IMR-90 (cell line): ENCODE results near the gene GABRB3. TPM values are rescaled to one million over a fixed set of nuclear protein-coding genes. Genes with fewer than 3 reads are reported as not detected.
A peak's percentile ranks its signal among the peaks of the same experiment; 100 is the strongest.

ENCODE experiments used
- ATAC-seq: fragments of 200-7000 bp; cut with Tn5 transposase; 2 replicates; pipeline ENCODE4 v1.9.1; 2020; ENCODE audit warnings: low read depth, mild to moderate bottlenecking, moderate library complexity
- BruUV-seq: library from RNA; stranded (reverse); fragments of 400-500 nt; replicated peaks from 2 replicates; lab custom pipeline; 2021; lab: Mats Ljungman, UMichigan
- CTCF ChIA-PET: fragments of 300-600 bp; formaldehyde crosslinking; extraction: SDS; loops from one replicate; lab custom pipeline; 2021; ENCODE audit warnings: antibody characterized with exemption; lab: Yijun Ruan, JAX
- POLR2A ChIA-PET: fragments of 300-600 bp; sonication (Branson Sonifier 250); formaldehyde crosslinking; loops from one replicate; lab custom pipeline; 2022; ENCODE audit warnings: antibody characterized with exemption; ENCODE audit not compliant: unreplicated experiment; lab: Charles Lee
- DNase-seq: peaks from one replicate; pipeline ENCODE4 v3.0.0; 2013
- H2AFZ ChIP-seq: replicated peaks from 2 replicates; pipeline ENCODE3; 2013; ENCODE audit warnings: low read length, mild to moderate bottlenecking; ENCODE audit not compliant: poor library complexity
- H2AK5ac ChIP-seq: 2 replicates; pipeline ENCODE4 v1.6.1; 2013; ENCODE audit warnings: low read depth, low read length, inconsistent platforms
- H2AK9ac ChIP-seq: replicated peaks from 2 replicates; pipeline ENCODE3; 2013; ENCODE audit warnings: mild to moderate bottlenecking, low read depth, low read length, moderate library complexity; ENCODE audit not compliant: poor library complexity
- H2BK120ac ChIP-seq: 2 replicates; pipeline ENCODE4 v1.6.1; 2013; ENCODE audit warnings: low read depth, low read length, inconsistent platforms
- H2BK15ac ChIP-seq: 3 replicates; pipeline ENCODE4 v1.6.1; 2013; ENCODE audit warnings: low read depth, low read length, inconsistent platforms
- H2BK20ac ChIP-seq: 2 replicates; pipeline ENCODE4 v1.6.1; 2013; ENCODE audit warnings: low read depth, mild to moderate bottlenecking, inconsistent platforms, low read length, moderate library complexity
- H2BK5ac ChIP-seq: 2 replicates; pipeline ENCODE4 v1.6.1; 2013; ENCODE audit warnings: mild to moderate bottlenecking, low read depth, low read length, inconsistent platforms; ENCODE audit not compliant: poor library complexity, severe bottlenecking
- H3K14ac ChIP-seq: replicated peaks from 2 replicates; pipeline ENCODE4 v1.6.1; 2013; ENCODE audit warnings: low read depth, low read length, inconsistent platforms
- H3K18ac ChIP-seq: 2 replicates; pipeline ENCODE4 v1.6.1; 2013; ENCODE audit warnings: low read depth, low read length, control low read depth
- H3K23ac ChIP-seq: 2 replicates; pipeline ENCODE4 v1.6.1; 2013; ENCODE audit warnings: low read depth, low read length, inconsistent platforms
- H3K27ac ChIP-seq: 2 replicates; pipeline ENCODE4 v1.5.1; 2013; ENCODE audit warnings: mild to moderate bottlenecking, control low read depth, low read length; ENCODE audit not compliant: insufficient read depth
- H3K27me3 ChIP-seq: 2 replicates; pipeline ENCODE4 v1.6.1; 2013; ENCODE audit warnings: low read length; ENCODE audit not compliant: control insufficient read depth, insufficient read depth
- H3K36me3 ChIP-seq: 2 replicates; pipeline ENCODE4 v1.6.1; 2013; ENCODE audit warnings: low read length, mixed read lengths; ENCODE audit not compliant: control insufficient read depth, insufficient read depth
- H3K4ac ChIP-seq: 2 replicates; pipeline ENCODE4 v1.6.1; 2013; ENCODE audit warnings: low read depth, low read length, inconsistent platforms
- H3K4me1 ChIP-seq: 2 replicates; pipeline ENCODE4 v1.6.1; 2013; ENCODE audit warnings: low read length, mixed read lengths; ENCODE audit not compliant: control insufficient read depth, insufficient read depth
- H3K4me2 ChIP-seq: 2 replicates; pipeline ENCODE4 v1.6.1; 2013; ENCODE audit warnings: low read depth, mild to moderate bottlenecking, control low read depth, low read length, moderate library complexity
- H3K4me3 ChIP-seq: 2 replicates; pipeline ENCODE4 v1.5.1; 2013; ENCODE audit warnings: low read depth, mild to moderate bottlenecking, control low read depth, low read length, moderate library complexity; ENCODE audit not compliant: insufficient read depth
- H3K56ac ChIP-seq: 2 replicates; pipeline ENCODE4 v1.6.1; 2013; ENCODE audit warnings: low read length, inconsistent platforms; ENCODE audit not compliant: insufficient read depth; ENCODE audit errors: extremely low read depth
- H3K79me1 ChIP-seq, 2 experiments: 2 replicates each; pipeline ENCODE4 v1.6.1; 2013; ENCODE audit warnings: low read length in 2 of 2, inconsistent platforms in 1 of 2, low read depth in 1 of 2
- H3K9ac ChIP-seq: 2 replicates; pipeline ENCODE4 v1.6.1; 2013; ENCODE audit warnings: low read depth, low read length, control low read depth
- H3K9me1 ChIP-seq: 2 replicates; pipeline ENCODE4 v1.6.1; 2013; ENCODE audit warnings: low read length, inconsistent platforms; ENCODE audit not compliant: insufficient read depth
- H3K9me3 ChIP-seq: 2 replicates; pipeline ENCODE4 v1.6.1; 2013; ENCODE audit warnings: low read length; ENCODE audit not compliant: control insufficient read depth, insufficient read depth
- H4K20me1 ChIP-seq: 2 replicates; pipeline ENCODE4 v1.6.1; 2013; ENCODE audit warnings: low read length, inconsistent platforms; ENCODE audit not compliant: insufficient read depth
- H4K5ac ChIP-seq: 2 replicates; pipeline ENCODE4 v1.6.1; 2013; ENCODE audit warnings: mild to moderate bottlenecking, low read depth, low read length, control low read depth
- H4K8ac ChIP-seq, 2 experiments: 2 replicates each; pipeline ENCODE4 v1.6.1; 2013; ENCODE audit warnings: low read depth in 2 of 2, low read length in 2 of 2, control low read depth in 1 of 2, inconsistent platforms in 1 of 2
- H4K91ac ChIP-seq: 2 replicates; pipeline ENCODE4 v1.6.1; 2013; ENCODE audit warnings: low read depth, low read length, inconsistent platforms; ENCODE audit not compliant: insufficient read depth
- BHLHE40 ChIP-seq: fragments of 150-350 bp; IDR thresholded peaks from 2 replicates; pipeline ENCODE4 v1.6.1; 2016; ENCODE audit warnings: mild to moderate bottlenecking, low read depth, low read length
- CEBPB ChIP-seq: IDR thresholded peaks from 2 replicates; pipeline ENCODE4 v1.6.1; 2012; ENCODE audit warnings: low read depth, low read length, improper control_type of control experiment
- CHD1 ChIP-seq: IDR thresholded peaks from 2 replicates; pipeline ENCODE4 v1.6.1; 2012; ENCODE audit warnings: low read depth, low read length, improper control_type of control experiment
- ELK1 ChIP-seq: fragments of 150-350 bp; IDR thresholded peaks from 2 replicates; pipeline ENCODE4 v1.6.1; 2016; ENCODE audit warnings: low read depth, mild to moderate bottlenecking, low read length, moderate library complexity, borderline replicate concordance
- FOS ChIP-seq: fragments of 150-350 bp; IDR thresholded peaks from 2 replicates; pipeline ENCODE4 v1.6.1; 2016; ENCODE audit warnings: low read depth, low read length
- MAFK ChIP-seq: IDR thresholded peaks from 2 replicates; pipeline ENCODE4 v1.6.1; 2012; ENCODE audit warnings: low read depth, low read length, improper control_type of control experiment
- MAZ ChIP-seq: IDR thresholded peaks from 2 replicates; pipeline ENCODE4 v1.6.1; 2012; ENCODE audit warnings: low read depth, mild to moderate bottlenecking, low read length, improper control_type of control experiment, moderate library complexity, borderline replicate concordance
- MXI1 ChIP-seq: IDR thresholded peaks from 2 replicates; pipeline ENCODE4 v1.6.1; 2012; ENCODE audit warnings: low read depth, mild to moderate bottlenecking, low read length, moderate library complexity, borderline replicate concordance
- NFE2L2 ChIP-seq: fragments of 150-350 bp; IDR thresholded peaks from 2 replicates; pipeline ENCODE4 v1.6.1; 2016; ENCODE audit warnings: low read depth, mild to moderate bottlenecking, low read length
- POLR2A ChIP-seq: IDR thresholded peaks from 2 replicates; pipeline ENCODE4 v1.6.1; 2012; ENCODE audit warnings: mild to moderate bottlenecking, low read depth, low read length
- RAD21 ChIP-seq: IDR thresholded peaks from 2 replicates; pipeline ENCODE4 v1.6.1; 2012; ENCODE audit warnings: low read length, improper control_type of control experiment
- RCOR1 ChIP-seq: IDR thresholded peaks from 2 replicates; pipeline ENCODE4 v1.6.1; 2012; ENCODE audit warnings: mild to moderate bottlenecking, low read length, improper control_type of control experiment; ENCODE audit not compliant: insufficient replicate concordance
- RFX5 ChIP-seq: IDR thresholded peaks from 2 replicates; pipeline ENCODE4 v1.8.0; 2012; ENCODE audit warnings: low read depth, mild to moderate bottlenecking, low read length, moderate library complexity
- SMC3 ChIP-seq: fragments of 150-350 bp; IDR thresholded peaks from 2 replicates; pipeline ENCODE4 v1.6.1; 2016; ENCODE audit warnings: low read depth, mild to moderate bottlenecking, antibody characterized with exemption, low read length, moderate library complexity
- USF2 ChIP-seq: fragments of 150-350 bp; IDR thresholded peaks from 2 replicates; pipeline ENCODE4 v1.6.1; 2017; ENCODE audit warnings: mild to moderate bottlenecking, antibody characterized with exemption, low read length, low read depth
- WGBS, 2 experiments: methylation state at CpG; one replicate each; pipeline versions ENCODE4 v1.1.5 to v1.1.7; 2013; ENCODE audit warnings: missing lambda C conversion rate in 2 of 2; ENCODE audit not compliant: insufficient read length in 1 of 2; ENCODE audit errors: extremely low coverage in 2 of 2; 5-methylcytosine and 5-hydroxymethylcytosine counted together
- dilution Hi-C: fragments of 300-500 bp; cut with HindIII; formaldehyde crosslinking; loops from one replicate; pipeline ENCODE4 v1.14.3; 2018; ENCODE audit warnings: low sequenced_read_pairs; ENCODE audit not compliant: unreplicated experiment
- in situ Hi-C: fragments of 300-500 bp; cut with MboI; formaldehyde crosslinking; loops from 3 replicates; pipeline ENCODE4 v1.14.3; 2019; ENCODE audit warnings: low sequenced_read_pairs, inconsistent platforms, mixed read lengths
- intact Hi-C: fragments of 100-400 bp; cut with micrococcal nuclease; formaldehyde crosslinking; loops from 2 replicates; pipeline ENCODE4 v1.10.0; 2022
- polyA plus RNA-seq, 3 experiments: library from polyadenylated mRNA; depleted of rRNA; stranded (reverse); fragments of >200 nt; gene quantifications; 2 replicates each; pipeline ENCODE4 v1.2.3, GENCODE V29; 2012; ENCODE audit warnings: low replicate concordance in 1 of 3
- total RNA-seq: library from RNA; depleted of rRNA; stranded (reverse); fragments of >200 nt; gene quantifications from 2 replicates; pipeline ENCODE4 v1.2.3, GENCODE V29; 2012

The GABRB3 gene
- total and polyA plus RNA-seq, 2 of the 4 experiments (the other 2 are of a cell fraction): 0.36 to 0.54 TPM

- BruUV-seq: no TSS peak
- no peak for TF ChIP-seq CEBPB
- no peak for TF ChIP-seq RFX5
- TF ChIP-seq BHLHE40: no peak
- no peak for TF ChIP-seq USF2
- TF ChIP-seq POLR2A: no peak
- no peak for TF ChIP-seq MAFK
- TF ChIP-seq SMC3: no peak
- TF ChIP-seq RAD21: no peak
- no peak for TF ChIP-seq ELK1
- TF ChIP-seq CHD1: no peak
- no peak for TF ChIP-seq MXI1
- TF ChIP-seq FOS: no peak
- no peak for TF ChIP-seq NFE2L2
- no peak for TF ChIP-seq MAZ
- no peak for TF ChIP-seq RCOR1
These were observed 406 bp upstream of the GABRB3 start for GRCh38 chr15:26773067-26773877.

More at GRCh38 chr15:26773067-26773877, 406 bp upstream of the GABRB3 start:
- Histone ChIP-seq H3K23ac (no peak overlapping the region), H3K4me1 (no peaks in the 10 kb centered on the region), H3K9me1 (no peaks in the 10 kb centered on the region), H2BK20ac (no peak overlapping the region), H2AK5ac (no peak overlapping the region), H2AK9ac (no peak overlapping the region), H4K5ac (no peak overlapping the region), H3K79me1 (no peaks in the 10 kb centered on the region), H3K14ac (no peak overlapping the region), H2AFZ (peak overlapping the region; percentile 51), H4K8ac (no peak overlapping the region), H4K91ac (no peak overlapping the region), H2BK5ac (no peak overlapping the region), H3K9me3 (peaks cover 2% of the 10 kb centered on the region; the same call in 1 of the 2 replicates), H3K18ac (no peak overlapping the region), H3K4ac (no peak overlapping the region), H3K56ac (no peak overlapping the region), H3K9ac (no peak overlapping the region), H3K4me3 (peak overlapping the region; percentile 20; the same call in 1 of the 2 replicates), H4K20me1 (no peaks in the 10 kb centered on the region), H3K36me3 (no peaks in the 10 kb centered on the region), H3K27ac (no peak overlapping the region), H2BK120ac (no peak overlapping the region), H3K4me2 (no peak overlapping the region), H3K27me3 (peaks cover 13% of the 10 kb centered on the region; the same call in 1 of the 2 replicates), H2BK15ac (no peak overlapping the region)
- POLR2A ChIA-PET: no interaction called here
- ATAC-seq: peak; percentile 79
- 2% methylated on average over 11 of the region's 102 CpGs; no CpG with 5 or more reads in 1 of the 2 experiments for WGBS, 2 experiments
- in situ Hi-C loops: loop anchor here (25.0 kb wide), 1 partner anchor 436 kb away; no protein-coding TSS in a partner anchor
- dilution Hi-C loops: no loop called here
- intact Hi-C loops: no loop called here
- DNase-seq: no peak
- CTCF ChIA-PET: no interaction called here
